ENCODE measurements around the gene AVPR1A.

AVPR1A gene

GRCh38 chr12:63095369-63095980 lies 55.5 kb downstream of the AVPR1A start:
- in situ Hi-C loops (cut with MboI; ENCODE audit: low sequenced_read_pairs), result no loop called here

DNA sequence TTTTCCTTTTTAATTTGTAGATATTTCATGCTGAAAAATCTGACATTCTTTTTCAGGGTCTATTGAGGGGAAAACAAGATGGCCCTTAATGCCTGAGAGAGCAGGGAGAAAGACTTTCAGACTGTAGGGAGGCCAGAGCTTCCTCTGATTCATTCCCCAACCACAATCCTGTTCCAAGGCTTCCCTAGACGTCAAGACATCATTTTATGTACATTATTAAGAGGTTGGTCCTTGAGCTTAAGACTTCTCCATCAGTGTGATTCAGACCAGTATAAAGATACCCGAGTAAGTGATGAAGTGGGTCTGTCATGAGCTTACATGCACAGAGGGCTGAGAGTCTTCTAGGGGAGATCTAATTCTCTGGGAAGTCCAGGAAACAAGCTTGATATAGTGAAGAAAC lies 57.3 kb downstream of the AVPR1A start:
- in situ Hi-C loops (cut with MboI; ENCODE audit: low sequenced_read_pairs), result no loop called here

DNA sequence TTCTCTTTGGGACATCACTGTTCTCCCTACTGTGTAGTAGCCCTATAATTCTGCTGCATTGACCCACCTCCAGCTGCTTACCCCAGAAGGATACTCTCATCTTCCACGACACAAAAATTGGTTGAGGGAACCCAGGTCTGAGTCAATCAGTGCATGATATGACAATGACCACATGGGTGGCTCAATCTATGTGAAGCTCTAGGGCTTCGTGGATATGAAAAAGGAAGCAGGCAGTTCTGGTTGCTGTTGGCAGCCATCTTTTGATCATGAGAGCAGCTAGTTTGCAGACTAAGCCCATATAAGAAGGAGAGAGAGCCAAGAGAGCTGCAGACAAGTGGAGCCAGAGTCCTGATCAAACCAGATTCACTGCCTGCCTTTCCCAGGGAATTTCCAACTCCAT lies 57.9 kb downstream of the AVPR1A start:
- in situ Hi-C loops (cut with MboI; ENCODE audit: low sequenced_read_pairs), result no loop called here

Measured in hTERT RPE-1 (cell line).